HL-60 (cell line): Measurements from ENCODE around the gene KRT37.
"Not testable (repeated sequence)": the region's sequence is repeated elsewhere in the genome, so short reads cannot be mapped to it uniquely, and the experiment has no call there.

Experiments
- DNase-seq, 2 experiments: peaks; one replicate each; pipeline ENCODE4 v3.0.0-alpha.2; 2010 to 2020; ENCODE audit warnings: low read depth in 1 of 2, low spot score in 1 of 2
- H3K27ac ChIP-seq: fragments of 250-450 bp; sonication (Bioruptor Pico); replicated peaks from 2 replicates; pipeline ENCODE4 v1.5.1; 2020; ENCODE audit warnings: mild to moderate bottlenecking, moderate library complexity
- H3K27me3 ChIP-seq: fragments of 250-450 bp; sonication (Bioruptor Pico); 2 replicates; pipeline ENCODE4 v1.5.1; 2021; ENCODE audit warnings: mild to moderate bottlenecking, moderate library complexity; ENCODE audit not compliant: insufficient read depth, poor library complexity, severe bottlenecking
- H3K4me3 ChIP-seq: replicated peaks from 2 replicates; pipeline ENCODE4 v1.5.1; 2011; ENCODE audit warnings: mild to moderate bottlenecking, control low read depth, low read length; ENCODE audit not compliant: insufficient read depth
- GABPA ChIP-seq: IDR thresholded peaks from 2 replicates; pipeline ENCODE4 v1.6.1; 2012; ENCODE audit warnings: low read depth
- POLR2AphosphoS5 ChIP-seq: IDR thresholded peaks from 2 replicates; pipeline ENCODE4 v1.6.1; 2012; ENCODE audit warnings: low read depth
- SPI1 ChIP-seq: IDR thresholded peaks from 2 replicates; pipeline ENCODE4 v1.6.1; 2012; ENCODE audit warnings: low read depth, mild to moderate bottlenecking, borderline replicate concordance
- TF ChIP-seq, protein P1 (sequence below): IDR thresholded peaks from 2 replicates; pipeline ENCODE4 v1.6.1; 2012; ENCODE audit warnings: low read depth; ENCODE audit not compliant: insufficient replicate concordance
- TF ChIP-seq, protein P2 (sequence below): IDR thresholded peaks from one replicate; pipeline ENCODE4 v1.5.1; 2011; ENCODE audit warnings: low read length, control low read depth, inconsistent platforms; ENCODE audit not compliant: insufficient read depth

The KRT37 gene

DNA sequence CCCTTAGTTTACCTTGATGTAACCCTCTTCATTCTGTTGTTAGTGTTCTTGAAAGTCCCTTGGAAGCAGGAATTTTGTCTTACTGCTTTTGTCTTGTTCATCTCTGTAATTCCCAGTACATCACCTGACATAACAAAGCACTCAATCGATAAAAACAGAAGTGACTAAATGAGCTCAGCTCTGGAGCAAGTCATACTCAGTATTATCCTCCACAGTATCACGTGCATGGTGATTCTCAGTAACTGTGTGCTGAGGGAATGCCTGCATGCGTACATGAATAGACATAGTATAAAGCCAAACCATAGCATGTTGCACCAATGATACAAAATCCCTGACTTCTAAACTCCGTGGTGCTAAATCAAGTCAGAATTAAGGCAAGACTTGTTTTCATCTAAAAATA, 9.2 kb upstream of the KRT37 start:
- TF ChIP-seq SPI1 (no peak), GABPA (no peak), POLR2AphosphoS5 (no peak)
- TF ChIP-seq, protein P1, sequence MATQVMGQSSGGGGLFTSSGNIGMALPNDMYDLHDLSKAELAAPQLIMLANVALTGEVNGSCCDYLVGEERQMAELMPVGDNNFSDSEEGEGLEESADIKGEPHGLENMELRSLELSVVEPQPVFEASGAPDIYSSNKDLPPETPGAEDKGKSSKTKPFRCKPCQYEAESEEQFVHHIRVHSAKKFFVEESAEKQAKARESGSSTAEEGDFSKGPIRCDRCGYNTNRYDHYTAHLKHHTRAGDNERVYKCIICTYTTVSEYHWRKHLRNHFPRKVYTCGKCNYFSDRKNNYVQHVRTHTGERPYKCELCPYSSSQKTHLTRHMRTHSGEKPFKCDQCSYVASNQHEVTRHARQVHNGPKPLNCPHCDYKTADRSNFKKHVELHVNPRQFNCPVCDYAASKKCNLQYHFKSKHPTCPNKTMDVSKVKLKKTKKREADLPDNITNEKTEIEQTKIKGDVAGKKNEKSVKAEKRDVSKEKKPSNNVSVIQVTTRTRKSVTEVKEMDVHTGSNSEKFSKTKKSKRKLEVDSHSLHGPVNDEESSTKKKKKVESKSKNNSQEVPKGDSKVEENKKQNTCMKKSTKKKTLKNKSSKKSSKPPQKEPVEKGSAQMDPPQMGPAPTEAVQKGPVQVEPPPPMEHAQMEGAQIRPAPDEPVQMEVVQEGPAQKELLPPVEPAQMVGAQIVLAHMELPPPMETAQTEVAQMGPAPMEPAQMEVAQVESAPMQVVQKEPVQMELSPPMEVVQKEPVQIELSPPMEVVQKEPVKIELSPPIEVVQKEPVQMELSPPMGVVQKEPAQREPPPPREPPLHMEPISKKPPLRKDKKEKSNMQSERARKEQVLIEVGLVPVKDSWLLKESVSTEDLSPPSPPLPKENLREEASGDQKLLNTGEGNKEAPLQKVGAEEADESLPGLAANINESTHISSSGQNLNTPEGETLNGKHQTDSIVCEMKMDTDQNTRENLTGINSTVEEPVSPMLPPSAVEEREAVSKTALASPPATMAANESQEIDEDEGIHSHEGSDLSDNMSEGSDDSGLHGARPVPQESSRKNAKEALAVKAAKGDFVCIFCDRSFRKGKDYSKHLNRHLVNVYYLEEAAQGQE: no peak
- TF ChIP-seq, protein P2, sequence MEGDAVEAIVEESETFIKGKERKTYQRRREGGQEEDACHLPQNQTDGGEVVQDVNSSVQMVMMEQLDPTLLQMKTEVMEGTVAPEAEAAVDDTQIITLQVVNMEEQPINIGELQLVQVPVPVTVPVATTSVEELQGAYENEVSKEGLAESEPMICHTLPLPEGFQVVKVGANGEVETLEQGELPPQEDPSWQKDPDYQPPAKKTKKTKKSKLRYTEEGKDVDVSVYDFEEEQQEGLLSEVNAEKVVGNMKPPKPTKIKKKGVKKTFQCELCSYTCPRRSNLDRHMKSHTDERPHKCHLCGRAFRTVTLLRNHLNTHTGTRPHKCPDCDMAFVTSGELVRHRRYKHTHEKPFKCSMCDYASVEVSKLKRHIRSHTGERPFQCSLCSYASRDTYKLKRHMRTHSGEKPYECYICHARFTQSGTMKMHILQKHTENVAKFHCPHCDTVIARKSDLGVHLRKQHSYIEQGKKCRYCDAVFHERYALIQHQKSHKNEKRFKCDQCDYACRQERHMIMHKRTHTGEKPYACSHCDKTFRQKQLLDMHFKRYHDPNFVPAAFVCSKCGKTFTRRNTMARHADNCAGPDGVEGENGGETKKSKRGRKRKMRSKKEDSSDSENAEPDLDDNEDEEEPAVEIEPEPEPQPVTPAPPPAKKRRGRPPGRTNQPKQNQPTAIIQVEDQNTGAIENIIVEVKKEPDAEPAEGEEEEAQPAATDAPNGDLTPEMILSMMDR: no peak
- H3K27me3 ChIP-seq: peaks cover 2% of the 10 kb centered on the region
- no peak overlapping the region for H3K27ac ChIP-seq
- no peak for DNase-seq
- H3K4me3 ChIP-seq: no peak overlapping the region

DNA sequence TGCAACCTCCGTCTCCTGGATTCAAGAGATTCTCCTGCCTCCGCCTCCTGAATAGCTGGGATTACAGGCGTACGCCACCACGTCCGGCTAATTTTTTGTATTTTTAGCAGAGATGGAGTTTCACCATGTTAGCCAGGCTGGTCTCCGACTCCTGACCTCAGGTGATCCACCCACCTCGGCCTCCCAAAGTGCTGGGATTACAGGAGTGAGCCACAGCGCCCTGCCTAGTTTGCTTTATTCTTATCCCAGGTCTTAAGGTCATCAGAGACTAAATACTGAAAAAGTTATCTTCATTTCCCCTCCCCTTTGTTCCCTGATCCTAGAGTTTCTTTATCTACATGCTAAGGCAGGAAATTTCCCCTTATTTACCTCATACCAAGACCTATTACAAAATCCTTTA, 6.0 kb upstream of the KRT37 start:
- not testable (repeated sequence) for H3K27ac ChIP-seq, H3K4me3 ChIP-seq, H3K27me3 ChIP-seq, DNase-seq

DNA sequence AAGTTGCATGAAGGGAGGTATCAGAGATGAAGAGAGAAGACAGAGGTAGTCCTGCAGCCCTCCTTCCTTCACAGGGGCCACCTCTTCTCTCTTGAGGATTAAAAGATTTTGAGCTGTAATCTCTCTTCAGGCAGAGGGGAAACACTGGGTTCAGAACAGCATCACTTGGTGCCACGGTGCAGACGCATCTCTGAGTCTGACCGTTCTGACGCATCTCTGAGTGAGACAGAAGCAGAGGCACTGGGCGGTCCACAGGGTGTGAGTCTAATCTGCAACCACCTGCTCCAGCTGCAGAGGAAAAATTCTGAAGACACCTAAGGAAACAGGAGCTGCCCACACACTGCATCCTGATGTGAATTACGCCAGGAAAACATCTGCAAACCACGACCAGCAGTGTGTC, 5.3 kb upstream of the KRT37 start:
- TF ChIP-seq SPI1 (no peak), POLR2AphosphoS5 (no peak), GABPA (no peak)
- TF ChIP-seq, protein P1: no peak
- TF ChIP-seq, protein P2: no peak

DNA sequence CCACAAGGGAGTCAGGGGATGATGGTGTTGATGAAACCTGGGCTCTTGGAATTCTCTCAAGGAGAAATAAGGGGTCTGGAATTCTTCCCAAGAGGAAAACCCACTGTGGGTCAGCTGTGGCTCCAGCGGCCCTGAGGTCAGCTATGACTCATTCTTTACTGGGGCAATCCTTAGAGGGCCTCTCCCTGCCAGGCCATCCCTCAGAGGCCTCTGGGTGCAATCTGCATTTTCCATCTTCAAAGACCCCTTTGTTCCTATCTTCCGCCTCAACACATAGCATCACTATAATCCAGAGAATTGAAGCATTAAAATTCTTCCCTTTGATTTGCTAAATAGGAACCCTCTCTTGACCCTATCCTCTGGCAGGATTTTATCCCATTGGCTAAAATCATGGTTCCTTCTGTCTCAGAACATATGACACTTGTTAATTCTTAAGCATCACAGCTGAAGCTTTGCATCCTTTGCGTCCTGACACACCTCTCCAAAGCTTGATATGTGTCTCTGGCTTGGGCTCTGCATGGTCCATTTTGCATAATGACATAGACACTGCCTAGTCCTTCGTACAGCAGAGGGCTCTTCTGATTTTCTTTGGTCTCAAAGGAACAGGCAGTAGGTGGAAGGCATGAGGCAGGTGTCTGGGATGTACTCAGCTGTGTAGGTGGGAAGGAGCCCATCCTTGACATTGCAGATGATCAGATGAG, 4.4 kb upstream of the KRT37 start:
- DNase-seq: no peak
- TF ChIP-seq SPI1 (no peak), GABPA (no peak), POLR2AphosphoS5 (no peak)
- TF ChIP-seq, protein P2: no peak
- TF ChIP-seq, protein P1: no peak
- Histone ChIP-seq H3K27ac (no peak overlapping the region), H3K27me3 (peaks cover 2% of the 10 kb centered on the region), H3K4me3 (no peak overlapping the region)

More for the DNA sequence above, 5.3 kb upstream of the KRT37 start:
- no peak for DNase-seq
- Histone ChIP-seq H3K27me3 (peaks cover 2% of the 10 kb centered on the region), H3K4me3 (no peak overlapping the region), H3K27ac (no peak overlapping the region)

DNA sequence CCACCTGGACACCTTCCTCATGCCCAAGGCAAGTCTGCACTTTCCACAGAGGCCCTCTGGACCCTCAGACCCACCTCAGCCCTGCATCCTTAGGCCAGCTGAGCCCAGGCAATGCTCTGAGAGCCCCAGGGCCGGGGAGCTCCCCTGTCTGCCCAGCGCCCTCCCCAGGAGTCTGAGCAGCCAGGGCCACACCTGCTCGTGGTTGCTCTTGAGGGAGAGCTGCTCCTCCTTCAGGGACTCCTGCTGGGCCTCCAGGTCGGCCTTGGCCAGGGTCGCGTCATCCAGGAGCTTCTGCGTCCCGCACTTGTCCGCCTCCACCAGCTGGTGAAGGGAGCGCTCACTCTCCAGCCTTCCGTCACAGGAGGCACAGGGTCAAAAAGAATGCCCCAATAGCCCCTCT, 1.8 kb downstream of the KRT37 start:
- H3K27ac ChIP-seq, H3K27me3 ChIP-seq, H3K4me3 ChIP-seq, DNase-seq: not testable (repeated sequence)
